GM21381 (cell line): Measurements from ENCODE around the gene MPEG1.

Experiments used
- ATAC-seq: cut with Tn5 transposase; IDR thresholded peaks from one replicate; pipeline ENCODE4 v1.9.1; 2021; ENCODE audit warnings: mild to moderate bottlenecking, moderate library complexity; ENCODE audit not compliant: unreplicated experiment

Gene MPEG1

DNA sequence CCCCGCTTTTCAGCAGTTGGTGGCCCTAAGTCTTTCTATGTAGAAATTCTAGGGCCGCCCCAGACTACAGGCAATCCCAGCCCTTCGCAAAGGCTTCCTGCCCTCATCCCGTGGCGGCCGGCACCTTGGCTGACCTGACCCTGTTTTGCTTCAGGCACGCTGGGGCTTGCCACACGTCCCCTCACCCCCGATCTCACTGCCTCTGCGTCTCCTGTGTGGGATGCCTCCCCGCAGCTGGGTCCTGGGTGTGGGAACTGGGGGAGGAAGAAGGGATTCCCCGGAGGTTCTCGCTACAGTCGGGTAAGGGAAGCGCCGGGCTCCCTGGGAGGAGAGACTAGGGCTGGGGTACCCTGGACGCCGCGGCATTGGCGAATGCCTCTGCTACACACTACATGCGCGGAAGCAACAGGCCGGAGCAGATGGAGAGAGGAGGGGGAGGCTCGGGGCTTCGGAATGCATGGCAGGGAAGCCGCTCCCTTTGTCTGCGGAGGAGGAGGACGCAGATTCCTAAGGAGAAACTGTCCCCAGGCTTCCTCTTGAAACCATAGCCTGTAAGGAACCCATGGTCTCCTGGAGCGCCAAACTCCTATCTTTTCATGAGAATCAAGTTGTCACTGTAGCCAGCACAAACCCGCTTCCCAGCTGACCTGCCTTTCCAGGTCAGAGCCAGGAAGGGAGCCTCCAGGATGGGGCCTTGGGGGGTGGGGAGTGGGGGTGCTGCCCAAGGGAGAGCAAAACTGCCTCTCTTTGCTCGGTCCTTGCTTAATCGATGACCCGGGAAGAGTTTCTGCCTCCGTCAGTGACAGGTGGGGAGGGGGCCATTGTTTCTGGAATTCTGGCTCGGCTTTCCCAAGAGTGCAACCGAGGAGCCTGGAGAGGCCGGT is 39.4 kb downstream of the MPEG1 start:
- peak; percentile 1 for ATAC-seq

DNA sequence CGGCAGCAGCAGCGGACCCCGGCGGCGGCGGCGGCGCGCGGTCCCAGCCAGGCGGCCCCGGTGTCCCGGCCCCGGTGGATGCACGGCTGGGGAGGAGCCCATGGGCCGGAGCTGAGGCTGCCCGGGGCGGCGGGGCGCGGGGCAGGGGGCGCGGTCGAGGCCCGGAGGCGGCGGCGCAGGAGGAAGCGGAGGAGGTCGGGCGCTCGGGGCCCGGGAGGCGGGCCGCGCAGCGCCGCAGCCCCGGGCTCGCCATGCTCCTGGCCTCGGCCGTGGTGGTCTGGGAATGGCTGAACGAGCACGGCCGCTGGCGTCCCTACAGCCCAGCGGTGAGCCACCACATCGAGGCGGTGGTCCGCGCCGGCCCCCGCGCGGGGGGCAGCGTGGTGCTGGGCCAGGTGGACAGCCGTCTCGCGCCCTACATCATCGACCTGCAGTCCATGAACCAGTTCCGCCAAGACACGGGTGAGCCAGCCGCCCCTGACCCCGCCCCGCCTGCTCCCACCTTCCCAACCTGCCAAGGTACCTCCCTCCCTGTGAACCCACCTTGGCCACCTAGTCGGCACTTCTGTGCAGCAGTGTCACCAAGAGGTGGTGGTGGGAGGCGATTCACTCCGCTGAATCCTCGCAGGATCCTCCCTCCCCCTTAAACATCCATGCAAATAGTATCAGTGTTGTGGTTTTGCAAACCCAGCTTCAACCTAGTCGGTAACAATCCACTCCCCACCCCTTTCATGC is 40.2 kb downstream of the MPEG1 start:
- ATAC-seq = peak; percentile 32

DNA sequence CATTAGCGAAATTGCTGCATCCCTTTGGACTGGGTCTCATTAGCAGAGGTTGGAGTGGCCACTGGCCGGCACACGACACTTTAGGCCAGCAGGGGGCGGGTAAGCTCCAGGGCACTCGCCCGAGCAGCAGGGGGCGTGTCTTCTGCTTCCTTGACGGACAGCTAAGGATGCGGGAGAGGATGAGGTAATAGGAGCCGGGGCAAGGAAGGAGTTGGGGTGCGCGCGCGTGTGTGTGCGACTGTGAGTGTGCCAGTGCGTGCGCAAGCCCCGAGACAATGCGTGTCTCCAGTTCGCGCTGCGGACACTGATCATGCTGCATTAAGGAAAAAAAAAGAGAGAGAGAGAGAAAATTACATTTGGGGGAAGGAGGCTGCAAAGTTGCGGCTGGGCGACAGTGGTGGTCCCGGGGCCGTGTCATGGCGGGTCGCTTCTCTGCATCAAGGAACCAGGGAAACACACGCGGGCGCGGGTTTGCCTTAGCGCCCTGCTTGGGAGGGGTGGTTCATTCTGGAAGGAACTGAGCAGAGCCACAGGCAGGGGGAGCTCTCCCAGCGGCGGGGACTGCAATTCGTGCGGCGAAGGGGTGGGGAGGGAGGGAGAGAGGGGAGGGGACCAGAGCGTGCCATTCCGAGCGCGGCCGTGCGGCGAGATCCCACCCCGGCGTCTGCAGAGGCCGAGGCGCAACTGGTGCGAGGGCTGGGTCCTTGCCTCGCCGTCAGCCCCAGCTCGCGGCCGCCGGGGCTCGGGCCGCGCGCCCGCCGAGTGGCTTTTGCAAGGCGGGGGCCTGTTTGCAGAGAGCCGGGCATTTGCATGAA is 41.0 kb downstream of the MPEG1 start, which contains the start of gene DTX4:
TSS of gene DTX4 (plus strand) at position 625 of the 815 bp plus-strand sequence. CDS start 464 bp downstream, outside the sequence.
- ATAC-seq = peak; percentile 68

DNA sequence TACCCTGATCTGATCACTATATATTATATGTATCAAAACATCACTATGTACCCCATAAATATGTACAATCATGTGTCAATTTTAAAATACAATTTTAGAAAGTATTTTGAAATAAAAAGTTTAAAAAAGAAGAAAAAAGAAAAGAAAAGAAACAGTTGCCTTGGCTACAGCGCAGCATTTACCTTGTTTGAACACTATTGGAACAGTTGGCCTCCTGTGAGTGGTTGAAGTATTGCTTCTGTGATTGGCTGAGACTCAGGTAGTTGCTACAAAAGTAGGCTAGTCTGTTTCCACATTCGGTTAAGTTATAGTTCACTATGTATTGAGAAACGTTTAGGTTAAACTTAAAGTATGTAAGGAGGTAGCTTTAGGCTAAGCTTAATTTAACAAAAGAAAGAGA is 48.7 kb downstream of the MPEG1 start:
- ATAC-seq = no peak
